Endodermal cell (in vitro differentiated cells): ENCODE results near the gene FHDC1. TPM values are rescaled to one million over a fixed set of nuclear protein-coding genes. Genes with fewer than 3 reads are reported as not detected.

Experiments used
- DNase-seq: peaks from one replicate; pipeline ENCODE4 v3.0.0-alpha.2; 2017
- H3K27ac ChIP-seq: 2 replicates; pipeline ENCODE4 v1.5.1; 2013; ENCODE audit warnings: mild to moderate bottlenecking, low read depth, low read length, moderate library complexity
- H3K27me3 ChIP-seq: 2 replicates; pipeline ENCODE4 v1.6.1; 2013; ENCODE audit warnings: mild to moderate bottlenecking, low read length, moderate library complexity; ENCODE audit not compliant: insufficient read depth, control insufficient read depth, poor library complexity, severe bottlenecking
- H3K36me3 ChIP-seq: 2 replicates; pipeline ENCODE4 v1.7.0; 2013; ENCODE audit warnings: mild to moderate bottlenecking, low read length, moderate library complexity; ENCODE audit not compliant: control insufficient read depth, insufficient read depth
- H3K4me1 ChIP-seq: one replicate; pipeline ENCODE4 v1.7.0; 2013; ENCODE audit warnings: low read length; ENCODE audit not compliant: control insufficient read depth, insufficient read depth
- H3K4me3 ChIP-seq: 2 replicates; pipeline ENCODE4 v1.5.1; 2013; ENCODE audit warnings: mild to moderate bottlenecking, low read length, moderate library complexity
- H3K9ac ChIP-seq: 2 replicates; pipeline ENCODE4 v1.6.1; 2013; ENCODE audit warnings: mild to moderate bottlenecking, low read length, moderate library complexity; ENCODE audit not compliant: poor library complexity, severe bottlenecking; ENCODE audit errors: extremely low read depth
- H3K9me3 ChIP-seq: 2 replicates; pipeline ENCODE4 v1.6.1; 2013; ENCODE audit warnings: mild to moderate bottlenecking, low read length, moderate library complexity; ENCODE audit not compliant: control insufficient read depth
- H3K27ac Mint-ChIP-seq: 2 replicates; pipeline ENCODE4 v1.8.0; 2020; ENCODE audit warnings: mixed read lengths
- H3K27me3 Mint-ChIP-seq: 2 replicates; pipeline ENCODE4 v1.8.0; 2021; ENCODE audit warnings: mild to moderate bottlenecking, mixed read lengths; ENCODE audit not compliant: insufficient read depth
- H3K36me3 Mint-ChIP-seq: 2 replicates; pipeline ENCODE4 v1.8.0; 2020; ENCODE audit warnings: low read depth, mixed read lengths
- H3K4me1 Mint-ChIP-seq: 2 replicates; pipeline ENCODE4 v1.8.0; 2020; ENCODE audit warnings: mixed read lengths
- H3K4me3 Mint-ChIP-seq: 2 replicates; pipeline ENCODE4 v1.8.0; 2020; ENCODE audit warnings: mild to moderate bottlenecking, moderate library complexity, mixed read lengths
- H3K9me3 Mint-ChIP-seq: 2 replicates; pipeline ENCODE4 v1.8.0; 2020; ENCODE audit warnings: mild to moderate bottlenecking, mixed read lengths
- CTCF ChIP-seq: fragments of 200-600 bp; sonication (generic); conservative IDR thresholded peaks from 2 replicates; pipeline ENCODE4 v1.5.0; 2021; ENCODE audit warnings: antibody characterized with exemption, mild to moderate bottlenecking
- WGBS, 2 experiments: methylation state at CpG; one replicate each; pipeline versions ENCODE4 v1.1.5 to v1.1.7; 2013; ENCODE audit warnings: missing lambda C conversion rate in 2 of 2, mixed read lengths in 1 of 2; ENCODE audit not compliant: insufficient coverage in 1 of 2, insufficient read length in 1 of 2; 5-methylcytosine and 5-hydroxymethylcytosine counted together
- total RNA-seq, 2 donors: library from RNA; stranded (reverse); fragmentation: NEBNext Ultra II Directional in 1 of 2; extraction: Animal tissue kit (Norgen Biotek cat#: 25700) in 1 of 2; gene quantifications; 2 replicates in 1 of 2; 3 replicates in 1 of 2; pipeline ENCODE4 v1.2.1, GENCODE V29; 2021

The FHDC1 gene
- total RNA-seq, 2 donors from 2014 or later, result 2.5 to 7.9 TPM

- peak; percentile 75 for DNase-seq
- no peaks in the 10 kb centered on the region for H3K9me3 Mint-ChIP-seq
- no peak for TF ChIP-seq CTCF
- peak overlapping the region; percentile 24 for H3K4me3 Mint-ChIP-seq
- H3K9me3 ChIP-seq, result no peaks in the 10 kb centered on the region
- 67 to 71% methylated on average over 8 to 12 of the region's 12 CpGs for WGBS, 2 experiments
- no peaks in the 10 kb centered on the region for H3K27me3 ChIP-seq
- H3K36me3 ChIP-seq, result no peaks in the 10 kb centered on the region
- H3K9ac ChIP-seq, result no peak overlapping the region
- peak overlapping the region; percentile 51 for H3K27ac ChIP-seq
- peaks cover 16% of the 10 kb centered on the region for H3K36me3 Mint-ChIP-seq
- peaks cover 3% of the 10 kb centered on the region for H3K27me3 Mint-ChIP-seq
- peak overlapping the region; percentile 58 for H3K4me3 ChIP-seq
- peaks cover 33% of the 10 kb centered on the region for H3K4me1 ChIP-seq
- H3K27ac Mint-ChIP-seq, result peak overlapping the region; percentile 91
- peaks cover 56% of the 10 kb centered on the region for H3K4me1 Mint-ChIP-seq
Observed at GRCh38 chr4:152956650-152957436, 20.7 kb downstream of the FHDC1 start.

GRCh38 chr4:152957437-152958171, 21.5 kb downstream of the FHDC1 start:
- Histone ChIP-seq H3K4me3 (peak overlapping the region; percentile 65), H3K36me3 (no peaks in the 10 kb centered on the region), H3K9me3 (no peaks in the 10 kb centered on the region), H3K4me1 (peaks cover 29% of the 10 kb centered on the region), H3K27me3 (no peaks in the 10 kb centered on the region), H3K27ac (peak overlapping the region; percentile 20), H3K9ac (no peak overlapping the region)
- H3K9me3 Mint-ChIP-seq, result no peaks in the 10 kb centered on the region
- DNase-seq, result peak; percentile 76
- TF ChIP-seq CTCF, result peak; percentile 60
- 44 to 77% methylated on average over 6 to 11 of the region's 11 CpGs for WGBS, 2 experiments
- H3K4me1 Mint-ChIP-seq, result peaks cover 52% of the 10 kb centered on the region
- peaks cover 16% of the 10 kb centered on the region for H3K36me3 Mint-ChIP-seq
- H3K4me3 Mint-ChIP-seq, result peak overlapping the region; percentile 24
- H3K27me3 Mint-ChIP-seq, result peaks cover 3% of the 10 kb centered on the region
- peak overlapping the region; percentile 91 for H3K27ac Mint-ChIP-seq

- no peak for DNase-seq
- Histone ChIP-seq H3K9me3 (no peaks in the 10 kb centered on the region), H3K27me3 (no peaks in the 10 kb centered on the region), H3K9ac (no peak overlapping the region), H3K36me3 (peaks cover 4% of the 10 kb centered on the region), H3K4me1 (peaks cover 32% of the 10 kb centered on the region), H3K4me3 (peak overlapping the region; percentile 65), H3K27ac (no peak overlapping the region)
- Mint-ChIP-seq H3K27me3 (peaks cover 3% of the 10 kb centered on the region), H3K36me3 (peaks cover 14% of the 10 kb centered on the region), H3K9me3 (no peaks in the 10 kb centered on the region), H3K4me1 (peaks cover 53% of the 10 kb centered on the region), H3K27ac (no peak overlapping the region), H3K4me3 (no peak overlapping the region)
- no peak for TF ChIP-seq CTCF
- WGBS, 2 experiments, result 90% methylated on average over 2 of the region's 2 CpGs; no CpG with 5 or more reads in 1 of the 2 experiments
Observed at GRCh38 chr4:152959080-152959479, 23.0 kb downstream of the FHDC1 start.
